Activated CD4-positive, alpha-beta T cell treated with anti-CD3 and anti-CD28 coated beads, Interleukin-2, amount 10 ng/mL, durations not matched to agents 7 days and 5 days (primary cell): Measurements from ENCODE around the gene EIF3A. TPM values are rescaled to one million over a fixed set of nuclear protein-coding genes. Genes with fewer than 3 reads are reported as not detected.

ENCODE experiments used
- CTCF ChIA-PET: fragments of 350-600 bp; sonication (Branson Sonifier 250); formaldehyde crosslinking; loops from one replicate; lab custom pipeline; 2021; ENCODE audit warnings: antibody characterized with exemption; lab: Charles Lee
- POLR2A ChIA-PET: fragments of 350-600 bp; sonication (Branson Sonifier 250); formaldehyde crosslinking; loops from one replicate; lab custom pipeline; 2021; ENCODE audit warnings: antibody characterized with exemption; lab: Charles Lee
- DNase-seq: peaks from one replicate; pipeline ENCODE4 v3.0.0-alpha.2; 2020
- H3K27ac Mint-ChIP-seq: one replicate; pipeline ENCODE4 v1.8.0; 2021; ENCODE audit warnings: mild to moderate bottlenecking, moderate library complexity, mixed read lengths
- H3K27me3 Mint-ChIP-seq: one replicate; pipeline ENCODE4 v1.8.0; 2021; ENCODE audit warnings: mixed read lengths
- H3K36me3 Mint-ChIP-seq: one replicate; pipeline ENCODE4 v1.8.0; 2021; ENCODE audit warnings: low read depth, mixed read lengths
- H3K4me1 Mint-ChIP-seq: one replicate; pipeline ENCODE4 v1.8.0; 2021; ENCODE audit warnings: mixed read lengths
- H3K4me3 Mint-ChIP-seq: one replicate; pipeline ENCODE4 v1.8.0; 2021; ENCODE audit warnings: mild to moderate bottlenecking, moderate library complexity, mixed read lengths
- H3K9me3 Mint-ChIP-seq: one replicate; pipeline ENCODE4 v1.8.0; 2021; ENCODE audit warnings: mixed read lengths
- total RNA-seq, 2 experiments: library from RNA; stranded (reverse); gene quantifications; one replicate each; pipeline ENCODE4 v1.2.3, GENCODE V29; 2021

EIF3A gene
- total RNA-seq, 2 experiments from 2014 or later, result 132 to 145 TPM

DNA sequence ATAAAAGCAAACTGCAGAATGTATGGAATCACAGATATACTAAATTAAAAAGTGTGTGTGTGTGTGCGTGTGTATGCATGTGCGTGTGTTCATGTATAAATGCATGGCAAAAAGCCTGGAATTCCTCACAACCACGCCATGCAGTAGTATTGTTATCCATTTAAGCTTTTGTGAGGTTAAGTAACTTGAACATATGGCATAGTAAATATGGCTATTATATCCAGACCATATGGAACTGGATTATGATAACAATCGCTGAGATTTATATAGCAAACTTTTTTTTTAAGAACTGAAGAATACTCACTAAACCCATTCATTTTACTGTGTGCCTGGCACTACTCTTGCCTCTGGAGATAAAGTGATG, 73.4 kb downstream of the EIF3A start:
- H3K27ac Mint-ChIP-seq, result no peak overlapping the region
- H3K4me3 Mint-ChIP-seq, result no peak overlapping the region
- H3K27me3 Mint-ChIP-seq, result peaks cover 8% of the 10 kb centered on the region
- H3K36me3 Mint-ChIP-seq, result no peaks in the 10 kb centered on the region
- DNase-seq, result no peak
- ChIA-PET POLR2A (no interaction called here), CTCF (no interaction called here)
- H3K4me1 Mint-ChIP-seq, result no peaks in the 10 kb centered on the region
- H3K9me3 Mint-ChIP-seq, result no peaks in the 10 kb centered on the region

- H3K4me1 Mint-ChIP-seq, result no peaks in the 10 kb centered on the region
- POLR2A ChIA-PET, result no interaction called here
- no peaks in the 10 kb centered on the region for H3K9me3 Mint-ChIP-seq
- H3K36me3 Mint-ChIP-seq, result no peaks in the 10 kb centered on the region
- H3K4me3 Mint-ChIP-seq, result no peak overlapping the region
- DNase-seq, result no peak
- CTCF ChIA-PET, result no interaction called here
- peaks cover 8% of the 10 kb centered on the region for H3K27me3 Mint-ChIP-seq
- no peak overlapping the region for H3K27ac Mint-ChIP-seq
Observed at GRCh38 chr10:119006451-119007210, 74.0 kb downstream of the EIF3A start.

DNA sequence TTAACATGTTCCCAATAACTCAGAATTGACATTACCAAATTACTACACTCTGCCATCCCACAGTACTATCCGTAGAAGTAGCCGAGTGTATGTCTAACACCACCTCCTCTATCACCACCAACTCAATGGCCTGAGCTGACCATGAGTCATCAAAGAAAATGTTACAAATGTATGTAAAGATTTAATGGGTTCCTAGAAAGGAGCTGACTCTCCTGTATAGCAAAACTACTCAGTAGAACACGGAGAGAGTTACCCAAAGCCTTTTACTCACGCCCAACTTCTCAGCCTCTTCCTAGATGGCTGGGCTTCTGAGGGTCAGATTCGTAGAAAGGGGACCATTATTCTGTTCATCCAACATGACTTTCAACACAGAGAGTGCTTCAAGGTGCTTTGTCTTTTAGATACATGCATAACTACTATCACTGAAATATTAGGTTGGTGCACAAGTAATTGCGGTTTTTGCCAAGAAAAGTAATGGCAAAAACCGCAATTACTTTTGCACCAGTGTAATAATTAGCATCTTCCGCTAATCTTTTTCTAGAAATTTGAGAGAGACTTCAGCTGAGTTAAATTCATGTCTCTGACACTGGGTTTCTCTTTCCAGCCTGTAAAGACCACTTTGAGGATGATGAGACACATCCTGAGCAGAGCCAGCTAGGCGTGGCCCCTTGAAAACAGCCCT, 75.1 kb downstream of the EIF3A start:
- Mint-ChIP-seq H3K36me3 (no peaks in the 10 kb centered on the region), H3K4me1 (no peaks in the 10 kb centered on the region), H3K27me3 (peaks cover 5% of the 10 kb centered on the region), H3K9me3 (no peaks in the 10 kb centered on the region), H3K4me3 (no peak overlapping the region), H3K27ac (no peak overlapping the region)
- ChIA-PET CTCF (interaction anchor here (0.6 kb wide), 1 partner anchor 948 kb away, joined by 3 read pairs; no protein-coding TSS in a partner anchor), POLR2A (no interaction called here)
- DNase-seq, result no peak

GRCh38 chr10:119003572-119004289, 76.9 kb downstream of the EIF3A start:
- CTCF ChIA-PET, result interaction anchor here (0.6 kb wide), 1 partner anchor 602 kb away, joined by 3 read pairs; no protein-coding TSS in a partner anchor
- peaks cover 8% of the 10 kb centered on the region for H3K27me3 Mint-ChIP-seq
- H3K4me1 Mint-ChIP-seq, result no peaks in the 10 kb centered on the region
- H3K36me3 Mint-ChIP-seq, result no peaks in the 10 kb centered on the region
- no peaks in the 10 kb centered on the region for H3K9me3 Mint-ChIP-seq
- no peak overlapping the region for H3K27ac Mint-ChIP-seq
- H3K4me3 Mint-ChIP-seq, result no peak overlapping the region
- POLR2A ChIA-PET, result no interaction called here
- no peak for DNase-seq

GRCh38 chr10:119001717-119002500, 78.7 kb downstream of the EIF3A start:
- Mint-ChIP-seq H3K27me3 (peaks cover 14% of the 10 kb centered on the region), H3K27ac (no peak overlapping the region), H3K4me1 (no peaks in the 10 kb centered on the region), H3K9me3 (no peaks in the 10 kb centered on the region), H3K4me3 (no peak overlapping the region), H3K36me3 (no peaks in the 10 kb centered on the region)
- CTCF ChIA-PET, result interaction anchor here (1.9 kb wide), 1 partner anchor 433 kb away, joined by 4 read pairs; no protein-coding TSS in a partner anchor
- DNase-seq, result no peak
- POLR2A ChIA-PET, result no interaction called here

DNA sequence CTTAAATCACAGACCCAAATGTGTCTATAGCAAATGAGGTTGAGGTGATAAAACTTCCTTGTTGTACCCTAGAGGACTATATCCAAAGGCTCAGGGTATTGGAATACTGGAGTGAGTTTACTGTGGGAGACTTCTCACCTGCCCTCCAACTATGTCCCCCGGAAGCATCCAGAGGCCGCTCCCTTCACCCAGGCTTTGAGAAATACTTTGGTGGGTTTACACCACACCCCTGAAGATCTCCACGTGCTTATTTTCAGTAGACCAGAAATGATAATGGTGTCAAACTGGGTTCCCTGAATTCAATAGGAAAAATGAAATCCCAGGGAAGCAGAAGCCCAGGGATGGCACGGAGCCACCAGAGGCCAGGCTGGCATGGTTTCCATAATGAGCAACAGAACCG, 82.4 kb downstream of the EIF3A start:
- Mint-ChIP-seq H3K4me3 (no peak overlapping the region), H3K9me3 (no peaks in the 10 kb centered on the region), H3K4me1 (no peaks in the 10 kb centered on the region), H3K27ac (no peak overlapping the region), H3K27me3 (peaks cover 18% of the 10 kb centered on the region), H3K36me3 (no peaks in the 10 kb centered on the region)
- no peak for DNase-seq
- CTCF ChIA-PET, result interaction anchor here (0.7 kb wide), 1 partner anchor 1393 kb away, joined by 5 read pairs; no protein-coding TSS in a partner anchor
- POLR2A ChIA-PET, result no interaction called here

- peaks cover 22% of the 10 kb centered on the region for H3K27me3 Mint-ChIP-seq
- no peaks in the 10 kb centered on the region for H3K4me1 Mint-ChIP-seq
- no peak for DNase-seq
- H3K4me3 Mint-ChIP-seq, result no peak overlapping the region
- no peak overlapping the region for H3K27ac Mint-ChIP-seq
- H3K36me3 Mint-ChIP-seq, result no peaks in the 10 kb centered on the region
- CTCF ChIA-PET, result no interaction called here
- POLR2A ChIA-PET, result no interaction called here
- no peaks in the 10 kb centered on the region for H3K9me3 Mint-ChIP-seq
Observed at GRCh38 chr10:118997379-118997778, 83.2 kb downstream of the EIF3A start.

DNA sequence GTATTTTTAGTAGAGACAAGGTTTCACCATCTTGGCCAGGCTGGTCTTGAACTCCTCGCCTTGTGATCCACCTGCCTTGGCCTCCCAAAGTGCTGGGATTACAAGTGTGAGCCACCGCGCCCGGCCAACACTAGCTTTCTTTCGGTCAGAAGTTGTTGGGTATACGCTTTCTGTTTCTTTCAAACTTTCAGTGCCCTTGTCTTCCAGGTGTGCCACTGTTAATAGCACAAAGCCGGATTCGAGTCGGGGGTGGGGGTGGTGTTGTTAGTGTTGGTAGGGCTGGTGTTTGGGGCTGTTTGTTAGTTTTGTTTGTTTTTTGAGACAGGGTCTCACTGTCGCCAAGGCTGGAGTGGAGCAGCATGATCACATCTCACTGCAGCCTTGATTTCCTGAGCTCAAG, 84.9 kb downstream of the EIF3A start:
- H3K9me3 Mint-ChIP-seq, result no peaks in the 10 kb centered on the region
- no peak for DNase-seq
- ChIA-PET CTCF (no interaction called here), POLR2A (no interaction called here)
- no peaks in the 10 kb centered on the region for H3K4me1 Mint-ChIP-seq
- H3K27ac Mint-ChIP-seq, result no peak overlapping the region
- no peaks in the 10 kb centered on the region for H3K36me3 Mint-ChIP-seq
- H3K4me3 Mint-ChIP-seq, result no peak overlapping the region
- H3K27me3 Mint-ChIP-seq, result peaks cover 34% of the 10 kb centered on the region

DNA sequence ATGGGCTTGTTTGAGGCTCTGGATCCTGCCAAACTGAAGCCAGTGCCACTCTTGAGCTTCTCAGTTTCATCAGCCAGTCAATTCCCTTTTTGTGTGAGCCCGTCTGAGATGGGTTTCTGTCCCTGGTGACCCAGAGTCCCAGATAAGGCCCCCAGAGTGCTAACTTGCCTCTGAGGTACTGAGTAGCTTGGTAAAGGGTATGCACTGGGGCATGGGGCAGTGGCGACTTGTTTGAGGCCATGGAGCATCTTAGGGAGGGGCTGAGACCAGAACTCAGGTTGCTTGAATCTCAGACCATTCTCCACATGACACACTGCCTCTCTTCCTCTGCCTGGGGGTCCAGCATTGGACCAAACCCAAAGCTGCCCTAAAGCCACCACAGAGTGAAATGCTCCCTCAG, 86.3 kb downstream of the EIF3A start:
- H3K4me3 Mint-ChIP-seq, result no peak overlapping the region
- CTCF ChIA-PET, result interaction anchor here (0.6 kb wide), 1 partner anchor 725 kb away, joined by 4 read pairs; no protein-coding TSS in a partner anchor
- POLR2A ChIA-PET, result no interaction called here
- H3K27ac Mint-ChIP-seq, result no peak overlapping the region
- H3K27me3 Mint-ChIP-seq, result peaks cover 44% of the 10 kb centered on the region
- H3K9me3 Mint-ChIP-seq, result peaks cover 2% of the 10 kb centered on the region
- DNase-seq, result no peak
- H3K36me3 Mint-ChIP-seq, result no peaks in the 10 kb centered on the region
- no peaks in the 10 kb centered on the region for H3K4me1 Mint-ChIP-seq

DNA sequence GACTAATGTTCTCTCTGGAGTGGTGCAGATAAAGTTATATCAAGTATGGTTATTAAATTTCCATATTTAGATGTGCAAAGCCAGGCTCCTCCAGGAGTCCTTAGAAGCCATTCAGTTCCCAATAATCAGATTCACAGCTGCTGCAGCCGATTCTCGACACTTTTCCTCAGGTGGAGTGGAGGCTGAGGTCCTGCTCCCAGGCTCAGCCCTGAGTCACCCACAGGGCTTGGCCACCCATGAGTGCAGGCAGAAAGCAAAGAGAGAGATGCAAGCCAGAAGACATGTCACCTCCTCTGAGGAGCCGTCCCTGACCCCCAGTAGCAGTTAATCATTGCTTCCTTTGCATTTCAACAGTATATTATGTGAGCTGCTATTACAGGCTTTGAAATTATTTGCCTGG, 87.4 kb downstream of the EIF3A start:
- Mint-ChIP-seq H3K27me3 (peaks cover 44% of the 10 kb centered on the region), H3K4me1 (no peaks in the 10 kb centered on the region), H3K36me3 (no peaks in the 10 kb centered on the region), H3K9me3 (peaks cover 2% of the 10 kb centered on the region), H3K4me3 (no peak overlapping the region), H3K27ac (no peak overlapping the region)
- no peak for DNase-seq
- ChIA-PET POLR2A (interaction anchor here (0.6 kb wide), 1 partner anchor 40 kb away, joined by 5 read pairs; no protein-coding TSS in a partner anchor), CTCF (no interaction called here)

- Mint-ChIP-seq H3K4me1 (peaks cover 6% of the 10 kb centered on the region), H3K9me3 (peaks cover 2% of the 10 kb centered on the region), H3K36me3 (no peaks in the 10 kb centered on the region), H3K4me3 (no peak overlapping the region), H3K27me3 (peaks cover 45% of the 10 kb centered on the region), H3K27ac (no peak overlapping the region)
- ChIA-PET CTCF (interaction anchor here (1.1 kb wide), 1 partner anchor 11 kb away, joined by 3 read pairs; no protein-coding TSS in a partner anchor), POLR2A (no interaction called here)
- DNase-seq, result no peak
Observed at GRCh38 chr10:118992496-118992895, 88.1 kb downstream of the EIF3A start.

DNA sequence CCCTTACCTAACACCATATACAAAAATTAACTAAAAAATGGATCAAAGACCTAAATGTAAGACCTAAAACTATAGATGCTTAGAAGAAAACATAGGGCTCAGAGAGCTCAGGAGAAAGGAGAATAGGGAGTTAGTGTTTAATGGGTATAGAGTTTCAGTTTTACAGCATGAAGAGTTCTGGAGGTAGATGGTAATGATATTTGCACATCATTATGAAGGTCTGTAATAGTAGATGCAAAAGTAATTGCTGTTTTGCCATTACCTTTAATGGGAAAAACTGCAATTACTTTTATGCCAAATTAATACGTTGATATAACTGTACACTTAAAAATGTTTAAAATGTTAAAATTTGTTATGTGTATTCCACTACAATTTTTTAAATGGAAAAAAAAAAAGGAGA, 90.3 kb downstream of the EIF3A start:
- Mint-ChIP-seq H3K27me3 (peaks cover 42% of the 10 kb centered on the region), H3K36me3 (peaks cover 5% of the 10 kb centered on the region), H3K9me3 (peaks cover 7% of the 10 kb centered on the region), H3K4me3 (no peak overlapping the region), H3K27ac (no peak overlapping the region), H3K4me1 (peaks cover 14% of the 10 kb centered on the region)
- ChIA-PET POLR2A (no interaction called here), CTCF (no interaction called here)
- DNase-seq, result no peak
